ENCODE results near the gene MINPP1.
"Not testable (repeated sequence)": the region's sequence is repeated elsewhere in the genome, so short reads cannot be mapped to it uniquely, and the experiment has no call there.

MINPP1 gene, protein sequence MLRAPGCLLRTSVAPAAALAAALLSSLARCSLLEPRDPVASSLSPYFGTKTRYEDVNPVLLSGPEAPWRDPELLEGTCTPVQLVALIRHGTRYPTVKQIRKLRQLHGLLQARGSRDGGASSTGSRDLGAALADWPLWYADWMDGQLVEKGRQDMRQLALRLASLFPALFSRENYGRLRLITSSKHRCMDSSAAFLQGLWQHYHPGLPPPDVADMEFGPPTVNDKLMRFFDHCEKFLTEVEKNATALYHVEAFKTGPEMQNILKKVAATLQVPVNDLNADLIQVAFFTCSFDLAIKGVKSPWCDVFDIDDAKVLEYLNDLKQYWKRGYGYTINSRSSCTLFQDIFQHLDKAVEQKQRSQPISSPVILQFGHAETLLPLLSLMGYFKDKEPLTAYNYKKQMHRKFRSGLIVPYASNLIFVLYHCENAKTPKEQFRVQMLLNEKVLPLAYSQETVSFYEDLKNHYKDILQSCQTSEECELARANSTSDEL

DNA sequence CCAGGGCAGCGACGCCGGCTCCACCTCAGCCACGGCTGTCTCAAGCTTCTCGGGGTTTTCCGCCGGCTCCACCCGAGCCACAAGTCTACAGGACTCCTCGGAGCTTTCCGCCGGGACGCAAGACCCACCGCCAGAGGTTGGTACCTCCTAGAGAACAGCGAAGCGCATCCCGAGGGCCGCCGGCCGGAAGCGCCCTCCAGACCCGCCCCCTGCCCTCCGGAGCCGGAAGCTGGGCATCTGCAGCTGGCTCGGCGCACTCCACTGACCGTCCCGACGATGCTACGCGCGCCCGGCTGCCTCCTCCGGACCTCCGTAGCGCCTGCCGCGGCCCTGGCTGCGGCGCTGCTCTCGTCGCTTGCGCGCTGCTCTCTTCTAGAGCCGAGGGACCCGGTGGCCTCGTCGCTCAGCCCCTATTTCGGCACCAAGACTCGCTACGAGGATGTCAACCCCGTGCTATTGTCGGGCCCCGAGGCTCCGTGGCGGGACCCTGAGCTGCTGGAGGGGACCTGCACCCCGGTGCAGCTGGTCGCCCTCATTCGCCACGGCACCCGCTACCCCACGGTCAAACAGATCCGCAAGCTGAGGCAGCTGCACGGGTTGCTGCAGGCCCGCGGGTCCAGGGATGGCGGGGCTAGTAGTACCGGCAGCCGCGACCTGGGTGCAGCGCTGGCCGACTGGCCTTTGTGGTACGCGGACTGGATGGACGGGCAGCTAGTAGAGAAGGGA, at the start of gene MINPP1:
MINPP1 (plus strand) TSS at position 254 of the 726 bp plus-strand sequence; CDS start at position 277, 23 bp downstream.
- peak; percentile 55 for DNase-seq (ENCODE audit: low read depth)

DNA sequence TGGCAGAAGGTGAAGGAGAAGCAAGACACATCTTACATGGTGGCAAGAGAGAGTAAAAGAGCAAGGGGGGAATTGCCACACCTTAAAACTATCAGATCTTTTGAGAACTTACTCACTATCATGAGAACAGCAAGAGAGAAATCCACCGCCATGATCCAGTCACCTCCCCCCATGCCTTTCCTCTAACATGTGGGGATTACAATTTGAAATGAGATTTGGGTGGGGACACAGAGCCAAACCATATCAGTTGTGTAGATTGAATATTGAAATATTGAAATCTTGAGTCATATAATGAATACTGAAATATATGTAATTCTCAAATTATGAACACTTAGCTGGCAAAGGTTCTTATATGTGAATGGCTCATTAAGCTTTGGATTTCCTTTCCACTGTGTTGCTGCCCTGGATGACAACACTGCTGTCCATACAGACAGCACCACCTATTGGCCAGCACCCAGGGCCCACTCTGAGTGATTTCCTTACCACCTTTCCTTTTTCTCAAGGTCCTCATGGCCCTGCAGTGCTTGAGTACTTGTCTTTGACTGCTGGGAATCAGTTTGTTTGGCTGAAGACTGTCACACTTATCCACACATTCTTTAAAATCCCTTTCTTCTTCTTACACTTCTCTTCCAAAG, 48.0 kb upstream of the MINPP1 start:
- DNase-seq (ENCODE audit: low read depth) = not testable (repeated sequence)

DNA sequence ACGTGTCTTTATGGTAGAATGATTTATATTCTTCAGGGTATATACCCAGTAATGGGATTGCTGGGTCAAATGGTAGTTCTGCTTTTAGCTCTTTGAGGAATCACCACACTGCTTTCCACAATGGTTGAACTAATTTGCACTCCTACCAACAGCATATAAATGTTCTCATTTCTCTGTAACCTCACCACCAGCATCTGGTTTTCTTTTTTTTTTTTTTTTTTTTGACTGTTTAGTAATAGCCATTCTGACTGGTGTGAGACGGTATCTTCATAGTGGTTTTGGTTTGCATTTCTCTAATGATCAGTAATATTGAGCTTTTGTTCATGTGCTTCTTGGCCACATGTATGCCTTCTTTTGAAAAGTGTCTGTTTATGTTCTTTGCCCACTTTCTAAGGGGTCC, 42.9 kb upstream of the MINPP1 start:
- not testable (repeated sequence) for DNase-seq (ENCODE audit: low read depth)

DNA sequence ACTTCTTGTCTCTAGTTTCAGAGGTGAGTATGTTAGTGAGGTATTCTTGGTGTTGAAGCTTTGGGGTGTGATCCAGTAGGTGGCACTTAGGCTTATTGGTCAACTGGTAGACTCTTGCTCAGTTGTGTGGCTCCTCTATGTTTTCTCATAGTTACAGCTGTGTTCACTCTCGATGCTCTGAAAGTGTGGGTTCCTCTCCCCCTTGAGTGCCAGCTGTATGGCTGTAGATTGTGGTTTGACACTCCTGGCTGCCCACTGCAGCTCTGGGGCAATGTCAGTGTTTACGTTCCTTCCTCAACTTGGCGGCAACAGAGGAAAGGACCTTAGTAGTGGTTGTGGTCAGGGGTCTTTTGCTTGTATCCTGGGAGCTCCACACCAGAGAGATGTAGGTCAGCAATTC, 37.8 kb upstream of the MINPP1 start:
- not testable (repeated sequence) for DNase-seq (ENCODE audit: low read depth)

DNA sequence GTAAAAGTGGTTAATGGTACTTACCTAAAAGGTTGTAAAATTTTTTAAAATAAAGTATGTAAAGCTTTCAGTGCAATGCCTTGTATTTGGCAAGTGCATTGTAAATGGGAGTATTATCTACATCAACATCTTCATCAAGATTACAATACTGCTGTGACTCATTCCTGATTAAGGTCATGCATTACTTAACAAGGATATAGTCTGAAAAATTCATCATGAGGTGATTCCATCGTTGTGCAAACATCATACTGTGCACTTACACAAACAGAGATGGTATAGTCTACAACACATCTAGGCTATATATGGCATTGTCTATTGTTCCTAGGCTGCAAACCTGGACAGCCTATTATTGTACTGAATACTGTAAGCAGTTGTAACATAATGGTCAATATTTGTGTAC, 16.0 kb upstream of the MINPP1 start:
- DNase-seq (ENCODE audit: low read depth) = not testable (repeated sequence)

DNA sequence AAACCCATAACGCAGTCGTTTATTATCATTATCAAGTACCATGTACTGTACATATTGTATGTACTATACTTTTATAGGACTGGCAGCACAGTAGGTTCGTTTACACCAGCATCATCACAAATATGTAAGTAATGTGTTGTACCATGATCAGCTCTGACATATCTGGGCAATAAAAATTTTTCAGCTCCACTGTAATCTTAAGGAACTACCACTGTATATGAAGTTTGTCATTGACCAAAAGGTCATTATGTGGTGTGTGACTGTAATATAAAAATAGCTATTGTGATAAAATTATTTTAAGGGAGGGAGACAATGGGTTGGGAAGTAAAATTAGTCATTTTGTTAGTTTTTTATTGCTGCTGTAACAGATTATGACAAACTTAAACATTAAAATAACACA, 14.4 kb upstream of the MINPP1 start:
- not testable (repeated sequence) for DNase-seq (ENCODE audit: low read depth)

DNA sequence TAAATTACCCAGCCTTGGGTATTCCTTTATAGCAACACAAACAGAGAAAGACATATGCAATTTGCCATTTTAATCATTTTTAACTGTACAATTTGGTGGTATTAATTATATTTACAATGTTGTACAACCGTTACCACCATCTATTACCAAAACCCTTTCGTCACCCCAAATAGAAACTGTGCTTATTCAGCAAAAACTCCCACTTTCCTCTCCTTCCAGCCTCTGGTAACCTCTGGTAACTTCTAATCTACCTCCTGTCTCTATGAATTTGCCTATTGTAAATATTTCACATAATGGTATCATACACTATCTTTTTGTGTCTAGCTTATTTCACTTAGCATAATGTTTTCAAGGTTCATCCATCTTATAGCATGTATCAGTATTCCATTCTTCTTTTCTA, 12.2 kb upstream of the MINPP1 start:
- not testable (repeated sequence) for DNase-seq (ENCODE audit: low read depth)

DNA sequence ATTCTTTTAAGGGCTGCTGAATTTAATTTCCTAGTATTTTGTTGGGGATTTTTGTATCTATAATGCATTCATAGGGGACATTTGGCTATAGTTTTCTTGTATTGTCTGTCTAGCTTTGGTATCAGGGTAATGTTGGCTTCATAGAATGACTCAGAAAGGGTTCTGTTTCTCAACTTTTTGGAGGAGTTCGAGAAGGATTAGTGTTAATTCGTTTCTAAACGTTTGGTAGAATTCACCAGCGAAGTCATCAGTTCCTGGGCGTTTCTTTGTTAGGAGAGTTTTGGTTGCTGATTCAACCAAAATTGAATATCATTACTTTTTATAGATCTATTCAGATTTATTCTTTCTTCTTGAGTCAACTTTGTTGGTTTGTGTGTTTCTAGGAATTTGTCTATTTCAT, 9.2 kb upstream of the MINPP1 start:
- not testable (repeated sequence) for DNase-seq (ENCODE audit: low read depth)

DNA sequence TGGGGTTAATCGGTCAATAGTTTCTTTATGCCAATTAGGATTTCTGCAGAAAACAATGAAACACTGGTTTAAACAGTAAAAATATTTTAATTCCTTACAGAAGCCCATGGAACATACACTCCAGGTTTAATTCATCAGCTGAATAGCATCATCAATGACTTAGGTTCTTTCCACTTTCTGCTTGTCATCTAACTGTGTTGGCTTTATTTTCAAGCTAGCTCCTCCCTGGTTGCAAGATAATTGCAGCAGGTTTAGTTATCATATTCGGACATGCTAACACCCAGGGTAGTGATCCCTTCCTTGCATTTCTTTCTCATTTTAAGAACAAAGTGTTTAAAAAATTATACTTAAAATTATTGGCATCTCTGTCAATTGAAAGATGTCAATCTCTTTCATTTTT, 7.3 kb upstream of the MINPP1 start:
- DNase-seq (ENCODE audit: low read depth) = not testable (repeated sequence)

DNA sequence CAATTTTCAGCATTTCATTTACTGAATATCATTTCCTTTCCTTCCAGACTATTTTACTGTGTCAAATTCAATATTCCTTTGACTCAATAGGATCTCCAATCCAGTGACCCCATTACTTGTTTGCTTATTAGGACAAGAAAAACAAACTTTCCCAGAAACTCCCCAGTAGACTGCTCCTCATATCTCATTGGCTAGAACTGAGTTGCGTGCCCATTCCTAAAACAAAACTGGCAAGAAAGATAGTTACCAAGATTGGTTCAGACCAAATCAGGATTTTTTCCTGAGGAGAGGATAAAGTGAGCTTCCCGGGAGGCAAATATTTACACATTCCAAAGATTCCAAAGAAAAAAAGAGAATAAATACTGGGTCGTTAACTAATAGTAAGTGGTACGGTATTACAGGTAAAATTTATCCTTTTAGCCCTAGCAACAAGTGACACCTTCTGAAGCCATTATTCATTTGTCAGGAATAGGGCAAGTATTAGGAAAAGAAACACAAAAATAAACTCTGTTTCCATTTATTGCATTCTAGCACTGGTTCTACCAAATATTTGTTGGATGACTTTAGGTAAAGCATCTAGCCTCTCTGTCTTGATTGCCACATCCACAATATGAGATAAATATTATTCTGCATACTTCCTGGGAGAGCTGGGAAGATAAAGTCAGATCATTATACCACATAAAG, 6.4 kb upstream of the MINPP1 start:
- DNase-seq (ENCODE audit: low read depth) = not testable (repeated sequence)

DNA sequence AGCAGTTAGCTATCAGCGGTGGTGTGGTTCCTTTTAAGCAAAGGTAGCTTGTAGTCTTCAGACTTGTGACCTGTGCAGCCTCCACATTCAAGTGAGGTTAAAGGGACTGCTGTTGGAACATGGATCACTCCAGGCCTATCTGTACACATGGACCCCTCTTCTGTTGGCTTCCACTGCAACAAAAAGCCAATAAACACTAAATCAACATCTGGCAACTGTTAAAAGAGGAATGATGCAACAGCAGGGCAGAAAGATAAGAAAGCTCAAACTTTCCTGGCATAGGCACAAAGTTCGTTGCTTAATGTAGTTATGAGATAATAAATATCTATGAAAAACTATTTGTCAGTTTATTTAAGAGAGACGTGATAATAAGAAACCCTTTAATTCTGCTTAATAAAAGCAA, 4.0 kb upstream of the MINPP1 start:
- no peak for DNase-seq (ENCODE audit: low read depth)

DNA sequence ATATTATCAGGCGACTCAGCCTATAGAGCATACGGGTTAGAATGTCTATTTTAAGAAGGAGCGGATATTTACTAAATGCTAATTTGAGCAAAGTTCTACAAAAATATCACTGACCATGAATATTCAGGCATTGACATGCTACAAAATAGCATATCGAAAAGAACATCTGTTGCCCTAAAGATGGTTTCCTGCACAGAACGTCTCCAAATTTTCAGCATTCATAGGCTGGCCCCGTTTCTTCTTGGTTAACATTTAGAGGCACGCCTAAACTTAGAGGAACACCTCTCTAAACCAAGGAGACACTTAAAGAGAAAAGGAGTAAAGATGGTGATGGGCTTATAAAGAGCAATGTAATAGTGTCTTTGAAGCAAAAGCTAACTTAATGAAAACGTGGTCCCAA, 1.3 kb upstream of the MINPP1 start:
- no peak for DNase-seq (ENCODE audit: low read depth)

DNA sequence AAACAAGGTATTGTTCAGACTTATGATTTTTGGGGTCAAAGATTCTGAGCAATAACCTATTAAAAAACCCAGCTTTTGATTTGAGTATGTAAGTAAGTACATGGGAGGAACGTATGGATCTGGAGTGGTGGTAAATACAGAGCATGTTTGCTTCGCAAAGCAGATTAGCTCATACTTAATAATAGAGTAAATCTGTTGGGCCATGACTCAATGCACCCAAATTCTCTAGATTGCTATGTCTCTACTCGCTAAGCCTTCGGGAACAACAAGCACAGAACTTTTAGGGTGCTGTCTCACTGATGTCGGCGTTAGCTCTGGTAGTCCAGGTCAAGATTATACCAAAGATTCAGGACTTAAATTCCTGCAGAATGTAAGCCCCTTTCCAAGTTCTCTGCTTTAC, 807 bp upstream of the MINPP1 start:
- no peak for DNase-seq (ENCODE audit: low read depth)

DNA sequence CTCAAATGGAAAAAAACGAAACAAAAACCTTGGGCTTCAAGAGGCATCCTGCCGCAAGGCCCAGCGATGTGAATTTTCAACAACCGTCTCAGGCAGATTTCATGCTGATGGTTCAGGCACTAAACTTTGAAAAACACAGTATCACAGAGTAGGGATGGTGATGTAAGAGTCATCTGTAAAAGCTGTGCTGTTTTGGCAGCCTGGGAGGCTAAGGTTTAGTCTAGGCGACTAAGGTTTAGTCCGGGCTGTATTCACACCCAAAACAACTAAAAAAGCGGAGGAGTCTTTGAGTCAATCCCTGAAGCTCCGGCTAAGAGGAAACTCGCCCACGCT, 420 bp upstream of the MINPP1 start:
- no peak for DNase-seq (ENCODE audit: low read depth)

DNA sequence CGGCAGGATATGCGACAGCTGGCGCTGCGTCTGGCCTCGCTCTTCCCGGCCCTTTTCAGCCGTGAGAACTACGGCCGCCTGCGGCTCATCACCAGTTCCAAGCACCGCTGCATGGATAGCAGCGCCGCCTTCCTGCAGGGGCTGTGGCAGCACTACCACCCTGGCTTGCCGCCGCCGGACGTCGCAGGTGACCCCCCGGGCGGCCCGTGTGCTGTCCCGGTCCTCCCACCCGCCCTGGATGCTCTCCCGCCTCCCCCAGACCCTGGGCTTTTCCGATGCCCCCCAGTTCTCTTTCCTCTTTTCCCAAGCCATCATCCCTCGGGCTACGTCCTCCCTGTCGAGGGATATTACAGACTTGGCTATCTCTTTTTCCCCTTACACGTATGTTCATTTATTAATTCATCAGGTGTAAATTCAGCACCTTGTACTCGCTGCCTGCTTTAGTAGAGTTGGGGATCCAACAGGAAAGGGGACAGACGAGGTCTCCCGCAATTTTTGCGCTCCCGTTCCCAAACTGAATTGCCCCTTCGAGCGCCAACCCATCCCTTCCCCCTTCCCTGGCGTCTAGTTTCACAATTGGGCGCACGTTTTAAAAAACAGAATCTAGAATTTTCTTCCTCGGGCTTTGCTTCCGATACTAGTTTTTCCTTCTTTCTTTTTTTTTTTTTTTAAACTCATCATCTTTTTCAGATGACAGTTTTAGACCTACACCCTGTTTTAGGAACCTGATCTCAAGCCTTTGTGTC, 846 bp downstream of the MINPP1 start:
- peak; percentile 10 for DNase-seq (ENCODE audit: low read depth)

DNA sequence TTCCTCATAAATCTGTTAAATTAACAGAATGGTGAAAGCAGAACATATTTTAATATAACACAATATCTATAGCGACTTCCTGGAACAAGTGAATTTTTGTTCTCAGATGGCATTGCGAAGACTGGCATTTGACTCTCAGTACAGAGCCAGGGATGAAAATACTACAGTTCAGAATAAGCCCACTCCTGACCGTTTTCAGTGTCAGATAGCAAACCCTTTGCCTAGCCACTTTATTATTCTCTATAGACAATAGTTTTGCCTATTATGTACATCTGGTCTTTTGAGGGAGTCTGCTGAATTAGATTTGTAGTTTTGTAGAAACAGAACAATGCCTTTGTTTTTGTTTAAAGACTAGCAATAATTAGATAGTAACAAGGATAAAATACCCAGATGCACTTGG, 2.3 kb downstream of the MINPP1 start:
- DNase-seq (ENCODE audit: low read depth) = no peak

DNA sequence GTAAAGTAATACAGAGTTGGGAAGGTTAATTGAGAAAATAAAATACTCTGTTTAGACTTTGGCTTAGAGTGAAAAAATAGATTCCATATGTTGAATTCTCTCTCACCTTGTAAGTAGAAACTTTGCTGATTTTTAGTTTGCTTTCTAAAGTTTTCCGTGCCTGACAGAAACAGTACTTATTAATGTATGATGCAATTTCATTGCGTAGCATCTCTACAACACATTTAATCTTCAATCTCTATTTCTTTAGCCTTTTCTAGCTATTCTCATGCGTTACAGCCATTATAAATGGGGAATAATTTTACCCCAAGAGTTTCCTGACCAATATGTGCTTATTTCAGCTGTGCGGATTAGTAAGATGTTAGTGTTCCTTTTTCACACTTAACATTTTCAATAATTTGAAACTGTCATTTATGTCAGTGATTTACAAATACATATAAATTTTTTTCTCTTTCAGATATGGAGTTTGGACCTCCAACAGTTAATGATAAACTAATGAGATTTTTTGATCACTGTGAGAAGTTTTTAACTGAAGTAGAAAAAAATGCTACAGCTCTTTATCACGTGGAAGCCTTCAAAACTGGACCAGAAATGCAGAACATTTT, 3.3 kb downstream of the MINPP1 start:
- no peak for DNase-seq (ENCODE audit: low read depth)

DNA sequence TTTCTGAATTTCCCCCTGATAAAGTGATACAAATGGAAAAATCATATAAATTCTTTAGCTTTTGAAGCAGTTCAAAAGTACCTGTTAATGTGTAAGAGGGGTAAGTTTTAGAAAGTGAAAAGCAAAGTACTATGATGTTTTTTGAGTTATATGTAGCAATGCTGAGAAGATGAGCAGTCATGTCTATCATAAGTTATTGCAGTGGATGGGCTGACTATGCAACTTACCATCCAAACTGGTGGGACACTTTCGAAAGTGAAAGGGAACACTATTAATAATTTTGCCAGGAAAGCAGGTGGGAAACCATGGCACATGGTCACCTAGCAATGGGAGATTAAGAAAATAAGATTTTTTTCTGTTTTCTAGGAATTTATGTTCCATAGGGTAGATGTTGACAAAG, 4.1 kb downstream of the MINPP1 start:
- no peak for DNase-seq (ENCODE audit: low read depth)

DNA sequence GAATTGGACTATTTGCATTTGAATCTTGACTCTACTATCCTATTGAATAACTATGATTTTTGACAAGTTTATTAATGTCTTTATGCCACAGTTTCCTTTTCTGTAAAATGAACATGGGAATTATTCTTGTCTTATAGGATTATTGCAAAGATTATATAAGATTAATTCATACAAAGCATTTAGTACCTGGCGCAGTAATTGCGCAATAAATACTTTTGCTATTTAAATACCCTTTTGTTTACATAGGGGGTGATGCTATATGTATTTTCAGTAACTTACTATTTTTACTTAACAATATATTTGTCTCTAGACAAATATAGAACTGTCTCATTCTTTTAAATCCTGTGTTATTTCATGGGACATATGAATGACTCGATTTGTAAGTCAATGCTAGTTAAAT, 5.3 kb downstream of the MINPP1 start:
- no peak for DNase-seq (ENCODE audit: low read depth)

DNA sequence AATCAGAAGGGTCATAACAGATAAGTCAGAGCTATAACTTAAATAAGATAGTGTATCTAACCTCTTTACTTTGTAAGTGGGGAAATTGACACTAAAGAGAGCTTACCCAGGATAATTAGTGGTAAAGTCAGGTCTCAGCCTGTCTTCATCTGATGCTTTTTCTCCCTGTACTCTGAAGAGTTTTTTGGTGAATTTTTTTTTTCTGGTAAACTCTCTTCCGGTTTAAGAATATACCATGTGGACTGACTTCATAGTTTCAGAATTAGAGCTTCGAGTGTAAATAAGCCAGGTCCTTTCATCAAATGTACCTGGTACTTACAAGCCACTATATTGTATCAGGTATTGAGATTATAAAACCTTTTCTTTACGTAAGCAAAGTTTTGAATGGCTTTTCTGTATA, 6.8 kb downstream of the MINPP1 start:
- DNase-seq (ENCODE audit: low read depth) = no peak

DNA sequence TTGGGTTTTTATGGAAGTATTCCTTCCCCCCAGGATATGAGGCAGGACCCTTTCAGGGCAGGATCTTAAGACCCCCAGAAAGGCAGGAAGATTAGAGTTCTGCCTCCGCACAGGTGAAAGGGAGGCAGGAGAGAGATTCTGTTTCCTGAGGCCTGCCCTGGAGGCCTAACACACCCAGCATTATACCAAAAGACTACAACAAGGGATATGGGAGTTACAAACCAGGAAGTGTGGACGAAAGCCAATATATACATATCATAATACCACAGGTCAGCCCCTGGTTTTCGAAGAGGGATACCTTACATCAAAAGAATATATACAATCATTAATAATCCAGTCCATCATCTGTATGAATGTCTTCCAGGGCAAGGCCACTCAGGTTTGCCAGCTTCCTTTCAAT, 14.2 kb downstream of the MINPP1 start:
- DNase-seq (ENCODE audit: low read depth) = no peak

All from activated T-helper 1 cell treated with Interleukin-2 at 50 U/mL for 16 hours (primary cell).